ENCODE results near the gene MMP27.
"Not testable (repeated sequence)": the region's sequence is repeated elsewhere in the genome, so short reads cannot be mapped to it uniquely, and the experiment has no call there.

MMP27 gene, protein sequence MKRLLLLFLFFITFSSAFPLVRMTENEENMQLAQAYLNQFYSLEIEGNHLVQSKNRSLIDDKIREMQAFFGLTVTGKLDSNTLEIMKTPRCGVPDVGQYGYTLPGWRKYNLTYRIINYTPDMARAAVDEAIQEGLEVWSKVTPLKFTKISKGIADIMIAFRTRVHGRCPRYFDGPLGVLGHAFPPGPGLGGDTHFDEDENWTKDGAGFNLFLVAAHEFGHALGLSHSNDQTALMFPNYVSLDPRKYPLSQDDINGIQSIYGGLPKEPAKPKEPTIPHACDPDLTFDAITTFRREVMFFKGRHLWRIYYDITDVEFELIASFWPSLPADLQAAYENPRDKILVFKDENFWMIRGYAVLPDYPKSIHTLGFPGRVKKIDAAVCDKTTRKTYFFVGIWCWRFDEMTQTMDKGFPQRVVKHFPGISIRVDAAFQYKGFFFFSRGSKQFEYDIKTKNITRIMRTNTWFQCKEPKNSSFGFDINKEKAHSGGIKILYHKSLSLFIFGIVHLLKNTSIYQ

DNA sequence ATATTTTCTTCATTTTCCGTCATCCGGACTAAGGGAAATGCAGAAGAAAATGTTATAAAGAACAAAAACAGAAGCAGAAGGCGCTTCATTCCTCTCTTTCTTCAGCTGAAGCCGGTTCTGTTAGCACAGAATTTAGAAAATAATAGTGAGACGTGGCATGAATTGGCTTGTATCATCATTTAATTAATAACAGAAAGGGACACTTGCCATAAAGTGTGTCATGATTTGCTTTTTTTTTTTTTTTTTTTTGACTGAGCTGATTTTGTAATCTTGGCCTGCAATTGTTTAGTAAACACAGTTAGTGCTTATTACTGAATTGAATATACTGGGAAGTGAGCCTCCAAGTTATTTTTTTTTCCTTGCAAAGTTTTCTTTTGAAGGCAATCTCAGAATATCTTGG, at the start of gene MMP27:
TSS of gene MMP27 (minus strand) at position 144 of the 400 bp plus-strand sequence. CDS start at position 89, 55 bp downstream.
- no peak for DNase-seq (ENCODE audit: low read depth in 3 of 3)

GRCh38 chr11:102753267-102753666, 47.7 kb upstream of the MMP27 start:
- no peak for DNase-seq (ENCODE audit: low read depth in 3 of 3)

GRCh38 chr11:102751673-102752072, 46.1 kb upstream of the MMP27 start:
- no peak for DNase-seq (ENCODE audit: low read depth in 3 of 3)

- DNase-seq (ENCODE audit: low read depth in 3 of 3) = no peak
Observed at GRCh38 chr11:102749101-102749722, 43.6 kb upstream of the MMP27 start.

- not testable (repeated sequence) for DNase-seq (ENCODE audit: low read depth in 3 of 3)
Observed at GRCh38 chr11:102746746-102747578, 41.4 kb upstream of the MMP27 start.

DNA sequence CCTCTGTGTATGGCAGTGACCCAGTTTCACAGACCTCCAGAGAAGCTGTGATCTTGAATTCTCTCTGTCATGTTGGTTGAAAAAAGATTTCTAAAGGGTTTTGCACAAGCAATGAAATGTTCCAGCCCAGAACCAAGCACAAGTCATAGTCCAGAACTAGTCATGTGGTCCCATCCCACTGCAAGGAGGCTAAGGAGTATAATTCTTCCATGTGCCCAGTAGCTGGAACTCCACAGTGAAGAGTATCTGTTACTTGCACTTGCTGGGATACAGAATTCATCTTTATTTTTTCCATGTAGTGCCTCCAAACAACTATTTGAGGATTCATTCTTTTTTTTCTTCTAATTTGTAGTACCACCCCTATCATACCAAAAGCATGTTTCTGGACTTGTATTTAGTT, 29.1 kb upstream of the MMP27 start:
- DNase-seq (ENCODE audit: low read depth in 3 of 3) = no peak

- no peak for DNase-seq (ENCODE audit: low read depth in 3 of 3)
Observed at GRCh38 chr11:102733232-102733875, 27.8 kb upstream of the MMP27 start.

DNA sequence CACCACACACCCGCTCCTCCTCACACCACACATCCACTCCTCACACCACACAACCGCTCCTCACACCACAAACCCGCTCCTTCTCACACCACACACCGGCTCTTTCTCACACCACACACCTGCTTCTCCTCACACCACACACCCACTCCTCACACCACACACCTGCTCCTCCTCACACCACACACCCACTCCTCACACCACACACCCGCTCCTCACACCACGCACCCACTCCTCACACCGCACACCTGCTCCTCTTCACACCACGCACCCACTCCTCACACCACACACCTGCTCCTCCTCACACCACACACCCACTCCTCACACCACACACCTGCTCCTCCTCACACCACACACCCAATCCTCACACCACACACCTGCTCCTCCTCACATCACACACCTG, 25.4 kb upstream of the MMP27 start:
- DNase-seq (ENCODE audit: low read depth in 3 of 3) = not testable (repeated sequence)

GRCh38 chr11:102729849-102730815, 24.6 kb upstream of the MMP27 start:
- no peak for DNase-seq (ENCODE audit: low read depth in 3 of 3)

GRCh38 chr11:102727890-102728289, 22.3 kb upstream of the MMP27 start:
- DNase-seq (ENCODE audit: low read depth in 3 of 3) = no peak

GRCh38 chr11:102724904-102725500, 19.4 kb upstream of the MMP27 start, which contains the start of gene MMP8:
MMP8 (minus strand) TSS chr11:102724954; CDS start chr11:102724855, 99 bp downstream.
- DNase-seq (ENCODE audit: low read depth in 3 of 3) = no peak

- no peak for DNase-seq (ENCODE audit: low read depth in 3 of 3)
Observed at GRCh38 chr11:102722821-102723220, 17.3 kb upstream of the MMP27 start.

- no peak for DNase-seq (ENCODE audit: low read depth in 3 of 3)
Observed at GRCh38 chr11:102719620-102720277, 14.2 kb upstream of the MMP27 start.

- no peak for DNase-seq (ENCODE audit: low read depth in 3 of 3)
Observed at GRCh38 chr11:102717280-102717679, 11.7 kb upstream of the MMP27 start.

- DNase-seq (ENCODE audit: low read depth in 3 of 3) = no peak
Observed at GRCh38 chr11:102716527-102716926, 11.0 kb upstream of the MMP27 start.

GRCh38 chr11:102712137-102712536, 6.6 kb upstream of the MMP27 start:
- DNase-seq (ENCODE audit: low read depth in 3 of 3) = no peak

GRCh38 chr11:102709201-102709945, 3.8 kb upstream of the MMP27 start:
- no peak for DNase-seq (ENCODE audit: low read depth in 3 of 3)

- DNase-seq (ENCODE audit: low read depth in 3 of 3) = no peak
Observed at GRCh38 chr11:102708654-102709053, 3.1 kb upstream of the MMP27 start.

DNA sequence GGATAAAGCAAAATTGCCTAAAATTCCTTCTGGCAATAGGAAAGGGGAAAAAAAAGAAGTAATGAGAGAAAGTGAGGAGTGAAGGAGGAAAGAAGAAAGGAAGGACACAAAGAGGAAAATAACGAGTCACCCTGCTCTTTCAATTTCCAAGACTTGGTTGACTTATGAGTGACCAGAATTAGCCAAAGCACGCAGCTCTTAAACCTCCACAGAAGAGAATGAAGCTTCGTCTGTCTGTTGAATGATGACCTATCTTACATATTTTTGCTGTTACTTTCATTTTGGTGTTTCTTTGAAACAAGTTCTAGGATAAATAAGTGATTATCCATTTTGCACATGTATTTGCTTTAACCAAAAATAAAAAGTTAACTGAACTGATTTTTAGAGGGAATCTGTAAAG, 728 bp downstream of the MMP27 start:
- DNase-seq (ENCODE audit: low read depth in 3 of 3) = no peak
